GM19324 (cell line): ENCODE data around the gene FOXP4.

Experiments
- ATAC-seq: cut with Tn5 transposase; IDR thresholded peaks from one replicate; pipeline ENCODE4 v1.9.1; 2021; ENCODE audit warnings: mild to moderate bottlenecking, moderate library complexity; ENCODE audit not compliant: unreplicated experiment, low FRiP score

Gene FOXP4

DNA sequence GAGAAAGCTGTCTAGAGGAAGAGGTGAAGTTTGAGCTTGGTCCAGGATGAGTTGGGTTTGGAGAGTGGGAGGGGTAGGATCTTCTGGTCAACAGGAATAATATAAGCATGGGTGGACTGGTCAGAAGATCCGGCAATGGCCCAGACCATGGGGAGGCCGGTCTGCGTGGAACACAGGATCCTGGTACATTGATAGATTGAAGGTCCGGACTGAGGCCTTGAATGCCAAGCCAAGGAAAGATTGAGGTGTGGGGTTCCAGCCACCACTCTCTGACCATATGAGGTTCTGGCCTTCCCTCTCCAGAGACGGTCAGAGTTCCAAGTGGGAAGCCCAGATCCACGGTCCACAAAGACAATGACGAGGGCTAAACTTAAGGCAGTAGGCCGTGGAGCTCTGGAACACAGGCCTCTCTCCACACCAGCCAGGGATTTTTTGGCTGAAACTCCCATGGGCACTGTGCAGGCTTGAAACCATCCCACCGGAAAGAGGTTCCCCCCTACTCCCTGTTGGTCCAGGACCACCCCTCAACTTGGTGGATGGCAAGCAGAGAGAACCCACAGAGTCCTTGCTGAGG is 95.3 kb downstream of the FOXP4 start:
- no peak for ATAC-seq

DNA sequence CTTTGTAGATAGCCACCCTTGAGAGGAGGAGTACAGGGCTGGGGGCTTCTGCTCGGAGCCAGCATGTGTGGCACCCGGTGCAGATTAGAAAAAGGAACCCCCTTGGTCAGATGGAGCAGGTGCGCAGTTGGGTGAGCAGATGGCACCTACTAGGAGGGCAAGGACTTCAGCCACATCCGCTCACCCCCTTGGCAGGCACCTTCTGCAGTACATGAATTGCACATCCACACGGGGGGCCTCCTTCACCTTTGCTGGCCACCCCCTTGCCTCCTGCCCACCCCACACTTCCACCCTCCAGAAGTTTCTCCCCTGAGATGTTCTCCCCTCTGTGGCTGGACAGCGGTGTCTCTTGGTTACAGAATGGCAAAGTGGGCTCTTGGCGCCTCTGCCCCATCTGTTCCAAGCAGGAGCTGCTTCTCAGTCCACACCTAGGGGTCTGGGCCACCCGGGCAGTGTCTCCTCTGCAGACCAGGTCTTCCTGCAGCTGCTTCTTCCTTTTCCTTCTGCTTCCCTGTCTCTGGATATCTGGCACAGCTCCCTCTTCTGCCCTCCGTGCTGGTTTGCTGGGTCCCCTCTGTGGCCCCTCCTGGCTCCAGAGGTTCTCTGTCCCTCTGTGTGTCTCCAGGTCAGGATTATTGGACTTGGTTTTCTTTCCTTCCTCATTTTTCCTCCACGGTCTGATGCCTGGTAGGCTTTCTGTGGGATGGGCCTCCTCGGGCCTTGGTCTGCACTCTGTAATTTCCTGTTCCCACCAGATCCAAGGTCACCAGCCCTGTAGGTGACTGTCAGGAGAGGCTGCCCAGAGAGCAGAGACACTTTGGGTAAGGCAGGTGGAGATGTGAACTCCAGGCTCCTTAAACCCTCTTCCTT is 96.1 kb downstream of the FOXP4 start:
- ATAC-seq, result no peak

DNA sequence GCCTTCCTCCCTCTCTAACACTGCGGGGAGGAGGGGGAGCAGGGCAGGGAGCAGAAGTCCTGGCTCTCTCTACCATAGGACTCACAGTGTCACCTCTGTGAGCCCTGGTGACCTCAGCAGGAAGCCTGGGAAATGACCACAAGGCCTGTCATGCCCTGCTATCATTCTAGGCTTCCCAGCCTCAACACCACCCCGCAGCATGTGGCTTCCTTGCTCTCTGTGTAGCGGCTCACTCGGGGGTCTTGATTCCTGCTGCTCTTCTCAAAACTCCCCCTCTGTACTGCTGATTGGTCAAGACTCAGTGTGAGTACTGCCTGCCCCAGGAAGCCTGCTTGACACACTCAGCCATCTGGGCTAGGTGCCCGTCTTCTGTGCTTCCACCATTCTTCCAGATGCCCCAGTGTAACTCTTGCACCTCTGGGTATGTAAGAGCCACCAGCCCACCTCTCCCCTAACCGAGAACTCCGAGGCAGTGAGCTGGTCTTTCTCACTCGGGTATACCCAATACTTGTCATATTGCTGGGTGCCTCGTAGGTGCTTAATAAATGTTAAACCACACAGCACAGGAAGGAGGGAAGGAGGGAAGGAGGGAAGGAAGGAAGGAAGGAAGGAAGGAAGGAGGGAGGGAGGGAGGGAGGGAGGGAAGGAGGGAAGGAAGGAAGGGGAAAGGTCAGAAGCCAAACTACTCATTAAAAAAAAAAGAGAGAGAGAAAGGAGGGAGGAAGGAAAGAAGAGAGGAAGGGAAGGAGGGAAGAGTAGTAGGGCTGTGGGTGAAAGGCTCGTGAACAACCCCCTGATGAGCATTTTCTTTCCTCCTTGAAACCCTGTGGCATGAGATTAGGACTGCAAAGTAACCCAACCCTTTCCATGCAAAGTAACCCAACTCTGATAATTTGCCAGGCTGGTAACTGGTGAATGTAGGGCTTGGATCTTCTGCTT is 97.0 kb downstream of the FOXP4 start:
- ATAC-seq, result no peak

DNA sequence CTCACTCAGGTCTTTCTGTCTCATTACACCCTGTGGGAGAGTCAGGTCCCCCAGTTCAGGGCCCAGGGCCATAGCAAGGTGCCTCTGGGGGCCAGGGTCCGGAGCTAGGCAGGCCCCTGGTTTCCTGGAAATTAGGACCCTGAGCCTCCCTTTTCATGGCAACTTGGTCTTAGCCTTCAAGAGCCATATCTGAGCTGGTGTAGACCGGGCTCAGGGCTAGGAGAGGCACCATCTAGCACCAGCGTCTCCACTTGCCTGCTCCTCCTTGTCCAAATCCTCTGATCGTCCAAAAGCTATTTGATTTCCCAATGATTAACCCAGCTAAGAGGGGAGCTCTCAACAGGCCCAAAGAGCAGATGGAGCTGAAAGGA is 97.7 kb downstream of the FOXP4 start:
- no peak for ATAC-seq

DNA sequence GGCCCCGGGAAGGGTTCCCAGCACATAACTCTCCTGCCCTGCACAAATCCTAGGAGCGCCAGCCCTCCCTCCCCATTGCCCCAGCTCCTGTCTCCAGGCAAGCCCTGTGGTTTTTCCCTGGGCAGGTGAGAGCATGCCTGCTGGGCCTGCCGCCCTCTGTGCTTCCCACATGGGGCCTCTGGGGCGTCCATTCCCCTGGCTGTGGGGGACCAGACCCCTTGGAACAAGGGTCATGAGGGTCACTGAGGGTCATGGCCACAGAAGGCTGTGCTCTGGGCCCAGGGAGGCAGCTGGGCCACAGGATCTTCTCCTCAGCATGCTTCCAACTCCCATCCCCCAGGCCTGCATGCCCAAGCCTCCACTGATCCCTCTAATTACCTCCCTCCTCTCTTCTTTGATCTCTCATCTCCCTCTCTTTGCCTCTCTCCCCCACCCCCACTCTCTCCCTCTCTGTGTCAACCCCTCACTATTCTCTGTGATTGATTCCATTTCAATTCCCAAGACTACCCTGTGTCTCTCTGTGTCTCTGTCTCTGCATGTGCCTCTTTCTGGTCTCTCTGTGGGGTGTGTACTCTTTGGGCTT is 98.2 kb downstream of the FOXP4 start:
- ATAC-seq, result no peak

DNA sequence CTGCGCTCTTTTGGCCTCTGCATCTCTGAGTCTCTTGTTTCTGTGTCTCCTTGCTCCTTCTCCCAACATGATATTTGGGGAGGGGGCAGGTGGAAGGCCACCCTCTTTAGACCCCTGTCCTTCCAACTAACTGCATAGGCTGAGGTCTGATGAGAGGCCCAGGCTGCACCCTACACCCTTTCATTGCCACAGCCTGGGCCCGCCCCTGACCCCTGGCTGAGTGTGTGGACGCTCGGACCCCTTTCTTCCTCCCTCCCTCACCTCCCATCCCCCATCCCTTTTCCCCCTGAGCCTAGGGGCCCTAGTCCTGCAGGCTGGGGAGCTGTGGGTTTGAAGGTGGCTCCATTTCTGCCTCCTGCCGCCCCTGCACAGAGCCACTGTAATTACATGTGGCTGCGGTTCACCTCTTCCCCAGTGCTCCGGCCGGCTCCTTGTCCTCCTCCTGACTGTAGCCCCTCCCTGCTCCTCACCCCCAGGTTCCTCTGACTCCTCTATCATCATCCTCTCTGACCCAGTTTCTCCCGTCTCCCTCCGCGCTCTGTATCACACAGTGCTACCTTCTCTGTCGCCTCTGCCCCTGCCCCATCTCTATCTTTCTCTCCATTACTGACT is 98.9 kb downstream of the FOXP4 start:
- no peak for ATAC-seq

DNA sequence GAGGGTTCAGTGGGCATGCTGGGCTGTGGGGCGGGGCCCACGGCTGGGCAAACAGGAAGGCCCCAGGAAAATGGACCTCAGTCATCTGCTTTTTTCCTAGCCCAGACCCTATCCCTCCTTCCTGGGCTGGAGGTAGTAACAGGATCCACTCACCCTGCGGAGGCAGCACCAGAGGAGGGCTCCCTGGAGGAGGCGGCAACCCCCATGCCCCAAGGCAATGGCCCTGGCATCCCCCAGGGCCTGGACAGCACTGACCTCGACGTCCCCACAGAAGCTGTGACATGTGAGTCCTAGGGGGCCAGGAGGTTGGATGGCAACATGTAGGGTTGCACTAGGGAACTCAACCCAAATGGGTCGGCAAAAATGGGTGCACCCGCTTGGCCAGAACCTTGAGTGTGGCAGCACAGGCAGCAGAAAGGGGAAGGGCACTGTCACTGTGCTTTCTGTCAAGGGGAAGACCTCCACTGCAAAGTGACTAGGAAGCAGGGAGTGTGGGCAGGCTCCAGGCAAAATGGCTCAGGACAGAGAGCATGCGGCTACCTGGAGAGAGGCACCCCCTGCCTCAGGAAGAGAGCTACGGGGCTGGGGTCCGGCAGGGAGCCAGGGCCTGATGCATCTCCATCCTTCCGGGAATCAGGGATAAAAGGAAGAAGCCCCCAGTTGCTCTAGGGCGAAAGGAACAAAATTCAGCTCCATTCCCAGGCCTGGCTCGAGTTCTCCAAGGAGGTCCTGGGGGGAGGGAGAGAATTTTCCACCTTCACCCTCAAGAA is 100.0 kb downstream of the FOXP4 start:
- ATAC-seq, result no peak

DNA sequence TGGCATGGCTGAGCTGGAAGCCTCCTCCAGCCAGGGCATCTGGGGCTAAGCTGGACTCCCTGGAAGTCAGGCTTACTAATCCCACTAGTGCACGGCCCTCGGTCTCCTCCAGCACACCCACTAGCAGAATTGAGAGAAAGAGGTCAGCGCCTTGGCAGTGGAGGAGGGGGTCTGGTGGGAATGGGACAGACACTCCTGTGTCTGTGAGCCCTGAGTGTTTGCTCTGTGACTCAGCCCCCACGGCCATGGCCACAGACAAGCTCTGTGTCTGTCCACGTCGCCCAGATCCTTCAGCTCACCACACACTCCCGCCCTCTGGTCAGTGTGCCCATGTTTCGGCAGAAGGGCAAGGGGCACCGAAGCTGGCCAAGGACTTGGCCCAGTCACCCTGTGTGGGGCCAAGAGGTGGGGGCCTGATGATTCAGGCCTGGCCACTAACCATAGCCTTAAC is 100.9 kb downstream of the FOXP4 start:
- no peak for ATAC-seq

DNA sequence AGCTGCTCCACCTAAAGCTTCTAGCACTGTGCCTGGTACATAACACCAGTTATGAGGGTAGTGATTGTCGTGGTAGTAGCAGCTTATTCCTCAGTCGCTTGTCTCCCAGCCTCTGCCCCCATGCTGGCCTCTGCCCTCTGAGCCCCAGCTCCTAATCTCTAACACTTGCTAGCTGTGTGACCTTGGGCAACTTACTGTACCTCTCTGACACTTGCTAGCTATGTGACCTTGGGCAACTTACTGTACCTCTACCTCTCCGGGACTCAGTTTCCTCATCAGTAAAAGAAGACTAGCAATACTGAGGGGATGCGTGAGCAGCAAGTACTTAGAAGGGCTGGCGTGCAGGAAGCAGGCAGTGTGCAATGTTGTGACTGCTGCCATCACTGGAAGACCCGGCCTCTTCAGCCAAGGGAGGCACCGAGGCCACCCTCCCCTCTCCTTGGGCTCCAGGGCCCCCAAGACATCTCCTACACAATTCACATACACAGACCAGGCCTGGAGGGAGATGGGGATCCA is 101.9 kb downstream of the FOXP4 start:
- ATAC-seq, result no peak

DNA sequence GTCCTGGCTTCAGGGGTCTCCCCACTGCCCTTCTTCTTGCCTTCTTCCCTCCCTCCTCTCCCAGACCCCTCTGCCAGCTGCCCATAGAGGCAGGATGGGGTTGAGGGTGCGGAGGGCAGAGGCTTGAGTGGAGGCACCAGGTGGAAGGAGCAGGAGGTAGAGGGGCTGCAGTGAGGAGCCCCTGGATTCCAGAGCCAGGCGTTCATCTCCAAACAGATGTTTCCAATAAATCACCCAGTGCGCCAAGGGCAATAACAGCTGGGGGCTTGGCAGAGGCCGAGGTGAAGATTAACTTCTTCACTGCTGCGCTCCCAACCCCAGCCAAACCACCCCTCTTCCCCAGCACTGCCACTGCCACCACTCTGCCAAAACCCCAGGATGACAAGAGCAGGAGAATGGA is 102.7 kb downstream of the FOXP4 start:
- ATAC-seq, result no peak

DNA sequence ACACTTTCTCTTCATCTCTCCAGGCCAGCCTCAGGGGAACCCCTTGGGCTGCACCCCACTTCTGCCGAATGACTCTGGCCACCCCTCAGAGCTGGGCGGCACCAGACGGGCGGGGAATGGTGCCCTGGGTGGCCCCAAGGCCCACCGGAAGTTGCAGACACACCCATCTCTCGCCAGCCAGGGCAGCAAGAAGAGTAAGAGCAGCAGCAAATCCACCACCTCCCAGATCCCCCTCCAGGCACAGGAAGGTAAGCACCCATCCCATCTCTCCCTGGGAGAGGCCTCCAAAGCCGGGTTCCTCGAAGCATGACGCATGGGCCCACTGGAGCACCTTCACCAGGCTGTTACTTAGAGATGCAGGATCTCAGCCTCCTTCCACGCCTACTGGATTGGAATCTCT is 103.4 kb downstream of the FOXP4 start:
- ATAC-seq, result no peak

DNA sequence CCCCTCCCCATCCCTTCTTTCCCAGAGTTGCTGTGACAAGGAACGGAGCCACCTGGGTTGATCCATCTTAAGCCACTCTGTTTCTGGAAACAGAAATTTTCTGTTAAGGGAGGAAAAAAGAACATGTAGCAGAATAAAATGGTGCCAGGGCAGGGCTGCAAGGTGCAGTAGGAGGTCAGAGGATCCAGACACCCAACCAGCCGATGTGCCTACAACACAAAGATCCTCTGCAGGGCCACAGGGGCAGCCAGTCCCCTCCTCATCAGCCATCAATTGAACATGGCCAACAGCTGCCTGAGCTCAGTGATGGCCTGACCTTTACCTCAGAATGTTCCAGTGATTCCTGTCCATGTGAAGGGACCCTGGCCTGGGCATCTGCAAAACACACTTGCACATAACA is 103.9 kb downstream of the FOXP4 start:
- no peak for ATAC-seq

DNA sequence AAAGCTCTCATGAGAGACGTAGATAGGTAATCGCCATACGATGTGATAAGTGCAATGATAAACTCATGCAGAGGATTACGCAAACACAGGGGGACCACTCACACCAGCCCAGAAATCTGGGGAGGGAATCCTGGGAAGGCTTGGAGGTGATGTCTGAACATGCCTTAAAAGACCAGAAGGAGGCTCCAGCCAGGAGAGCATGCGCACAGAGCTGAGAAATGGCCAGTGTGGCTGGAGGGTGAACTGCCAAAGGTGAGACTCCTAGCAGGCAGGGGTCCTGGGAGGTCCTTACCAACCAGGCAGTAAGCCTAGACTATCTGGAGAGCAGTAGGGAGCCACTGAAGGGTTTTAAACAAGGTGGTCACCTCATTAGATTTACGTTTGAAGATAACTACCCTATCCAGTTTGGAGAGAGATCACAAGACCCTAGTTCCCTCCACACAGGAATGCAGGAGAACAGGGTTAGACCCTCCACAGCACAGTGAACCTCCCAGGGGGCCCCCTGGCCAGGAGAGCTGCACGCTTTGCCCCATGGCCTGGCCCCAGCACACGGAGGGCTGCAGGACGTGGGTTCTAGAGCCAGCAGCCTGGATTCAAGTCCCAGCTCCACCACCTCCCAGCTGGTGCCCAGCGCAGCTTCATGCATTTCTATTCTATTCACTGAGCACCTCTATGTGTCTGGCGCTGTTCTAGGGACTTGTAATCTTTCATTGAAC is 105.2 kb downstream of the FOXP4 start:
- ATAC-seq, result no peak
